ENCODE results near the gene RAD51B.

RAD51B gene

DNA sequence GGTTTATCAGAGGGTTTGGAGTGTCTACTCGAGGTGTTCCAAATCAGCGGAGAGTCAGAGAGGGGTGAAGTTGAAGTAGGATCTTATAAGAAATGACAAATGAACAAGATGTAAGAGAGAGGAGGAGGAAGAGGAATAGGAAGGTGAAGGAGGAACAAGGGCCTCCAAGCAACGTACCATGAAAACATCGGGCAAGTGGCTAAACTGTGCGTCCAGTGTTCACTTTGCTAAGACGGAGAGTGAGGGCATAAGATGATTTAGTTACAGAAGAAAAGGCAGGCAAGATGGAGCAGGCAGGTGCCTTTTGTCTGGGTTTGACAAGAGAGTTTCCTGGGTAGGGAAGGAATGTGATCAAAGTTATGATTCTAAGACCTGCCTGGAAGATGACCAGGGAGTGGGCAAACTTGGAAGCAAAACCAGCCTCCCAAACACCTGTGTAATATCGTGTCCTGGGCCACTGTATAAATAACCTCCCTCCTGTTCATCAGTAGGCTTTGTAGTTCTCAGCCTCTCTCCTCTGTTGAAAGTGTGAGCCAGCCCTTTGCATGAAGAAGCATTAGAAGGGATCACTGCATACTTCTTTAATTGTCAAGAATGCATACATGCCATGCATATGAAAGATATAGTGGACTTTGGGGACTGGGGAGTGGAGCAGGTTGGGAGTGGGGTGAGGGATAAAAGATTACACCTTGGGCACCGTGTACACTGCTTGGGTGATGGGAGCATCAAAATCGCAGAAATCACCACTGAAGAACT lies 861.9 kb downstream of the RAD51B start:
- Histone ChIP-seq H3K27ac (replicated peaks) (peak overlapping the region; percentile 81), H3K4me3 (replicated peaks; ENCODE audit: insufficient read depth, low read length) (no peak overlapping the region), H3K27me3 (ENCODE audit: insufficient read depth, poor library complexity, severe bottlenecking) (no peaks in the 10 kb centered on the region)
- DNase-seq (ENCODE audit: low read depth in 1 of 2, low spot score in 1 of 2), result no peak
- TF ChIP-seq, protein P1, sequence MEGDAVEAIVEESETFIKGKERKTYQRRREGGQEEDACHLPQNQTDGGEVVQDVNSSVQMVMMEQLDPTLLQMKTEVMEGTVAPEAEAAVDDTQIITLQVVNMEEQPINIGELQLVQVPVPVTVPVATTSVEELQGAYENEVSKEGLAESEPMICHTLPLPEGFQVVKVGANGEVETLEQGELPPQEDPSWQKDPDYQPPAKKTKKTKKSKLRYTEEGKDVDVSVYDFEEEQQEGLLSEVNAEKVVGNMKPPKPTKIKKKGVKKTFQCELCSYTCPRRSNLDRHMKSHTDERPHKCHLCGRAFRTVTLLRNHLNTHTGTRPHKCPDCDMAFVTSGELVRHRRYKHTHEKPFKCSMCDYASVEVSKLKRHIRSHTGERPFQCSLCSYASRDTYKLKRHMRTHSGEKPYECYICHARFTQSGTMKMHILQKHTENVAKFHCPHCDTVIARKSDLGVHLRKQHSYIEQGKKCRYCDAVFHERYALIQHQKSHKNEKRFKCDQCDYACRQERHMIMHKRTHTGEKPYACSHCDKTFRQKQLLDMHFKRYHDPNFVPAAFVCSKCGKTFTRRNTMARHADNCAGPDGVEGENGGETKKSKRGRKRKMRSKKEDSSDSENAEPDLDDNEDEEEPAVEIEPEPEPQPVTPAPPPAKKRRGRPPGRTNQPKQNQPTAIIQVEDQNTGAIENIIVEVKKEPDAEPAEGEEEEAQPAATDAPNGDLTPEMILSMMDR (IDR thresholded peaks at IDR 0.05; ENCODE audit: insufficient read depth, low read length), result no peak
- TF ChIP-seq GABPA (IDR thresholded peaks at IDR 0.05; ENCODE audit: low read depth), result no peak
- TF ChIP-seq POLR2AphosphoS5 (IDR thresholded peaks at IDR 0.05; ENCODE audit: low read depth), result no peak
- no peak for TF ChIP-seq SPI1 (IDR thresholded peaks at IDR 0.05; ENCODE audit: borderline replicate concordance, low read depth)
- TF ChIP-seq, protein P2, sequence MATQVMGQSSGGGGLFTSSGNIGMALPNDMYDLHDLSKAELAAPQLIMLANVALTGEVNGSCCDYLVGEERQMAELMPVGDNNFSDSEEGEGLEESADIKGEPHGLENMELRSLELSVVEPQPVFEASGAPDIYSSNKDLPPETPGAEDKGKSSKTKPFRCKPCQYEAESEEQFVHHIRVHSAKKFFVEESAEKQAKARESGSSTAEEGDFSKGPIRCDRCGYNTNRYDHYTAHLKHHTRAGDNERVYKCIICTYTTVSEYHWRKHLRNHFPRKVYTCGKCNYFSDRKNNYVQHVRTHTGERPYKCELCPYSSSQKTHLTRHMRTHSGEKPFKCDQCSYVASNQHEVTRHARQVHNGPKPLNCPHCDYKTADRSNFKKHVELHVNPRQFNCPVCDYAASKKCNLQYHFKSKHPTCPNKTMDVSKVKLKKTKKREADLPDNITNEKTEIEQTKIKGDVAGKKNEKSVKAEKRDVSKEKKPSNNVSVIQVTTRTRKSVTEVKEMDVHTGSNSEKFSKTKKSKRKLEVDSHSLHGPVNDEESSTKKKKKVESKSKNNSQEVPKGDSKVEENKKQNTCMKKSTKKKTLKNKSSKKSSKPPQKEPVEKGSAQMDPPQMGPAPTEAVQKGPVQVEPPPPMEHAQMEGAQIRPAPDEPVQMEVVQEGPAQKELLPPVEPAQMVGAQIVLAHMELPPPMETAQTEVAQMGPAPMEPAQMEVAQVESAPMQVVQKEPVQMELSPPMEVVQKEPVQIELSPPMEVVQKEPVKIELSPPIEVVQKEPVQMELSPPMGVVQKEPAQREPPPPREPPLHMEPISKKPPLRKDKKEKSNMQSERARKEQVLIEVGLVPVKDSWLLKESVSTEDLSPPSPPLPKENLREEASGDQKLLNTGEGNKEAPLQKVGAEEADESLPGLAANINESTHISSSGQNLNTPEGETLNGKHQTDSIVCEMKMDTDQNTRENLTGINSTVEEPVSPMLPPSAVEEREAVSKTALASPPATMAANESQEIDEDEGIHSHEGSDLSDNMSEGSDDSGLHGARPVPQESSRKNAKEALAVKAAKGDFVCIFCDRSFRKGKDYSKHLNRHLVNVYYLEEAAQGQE (IDR thresholded peaks at IDR 0.05; ENCODE audit: insufficient replicate concordance, low read depth), result no peak

DNA sequence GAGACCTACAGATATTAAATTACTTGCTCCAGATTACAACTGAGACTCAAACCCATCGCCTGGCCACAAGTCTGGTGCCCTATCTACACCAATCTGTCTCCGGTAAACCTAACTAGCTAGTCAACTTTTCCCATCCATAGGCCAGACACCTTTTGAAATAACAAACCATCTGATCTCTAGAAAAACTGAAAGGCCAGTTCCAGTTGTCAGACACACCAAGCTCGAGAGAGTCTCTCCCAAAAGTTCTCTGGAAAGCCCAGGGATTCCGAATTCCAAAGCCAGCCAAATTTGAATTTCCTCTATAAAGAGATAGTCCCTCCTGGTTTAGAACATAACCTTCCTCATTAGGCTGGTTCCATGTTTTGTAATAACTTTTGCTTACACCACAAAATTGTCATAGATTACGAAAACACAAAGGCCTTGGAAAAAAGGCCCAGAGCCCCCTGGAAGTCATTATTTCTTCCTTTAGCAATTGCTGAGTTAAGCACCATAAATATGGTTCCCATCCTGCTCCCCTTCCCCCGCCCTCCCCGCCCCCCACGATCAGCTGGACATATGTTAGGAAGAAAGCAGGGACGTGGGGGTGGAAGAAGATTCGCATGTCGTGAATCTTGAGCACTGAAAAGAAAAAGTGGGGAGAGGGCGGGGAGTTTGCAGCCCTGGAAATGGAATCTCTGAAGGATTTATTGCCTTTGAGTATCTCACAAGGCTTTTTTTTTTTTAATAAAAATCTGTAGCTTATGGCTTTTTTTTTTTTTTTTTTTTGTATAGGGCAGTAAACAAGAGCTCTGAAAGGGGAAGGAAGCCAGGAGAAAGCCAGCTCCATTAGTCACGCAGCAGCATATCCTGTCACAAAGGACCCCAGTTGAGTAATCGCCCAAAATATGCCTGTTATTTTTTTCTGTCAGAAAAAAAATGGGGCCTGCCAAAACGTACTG lies 862.9 kb downstream of the RAD51B start:
- DNase-seq (ENCODE audit: low read depth in 1 of 2, low spot score in 1 of 2), result peak; percentile 52 to 77
- TF ChIP-seq SPI1 (IDR thresholded peaks at IDR 0.05; ENCODE audit: borderline replicate concordance, low read depth), result no peak
- TF ChIP-seq, protein P1 (IDR thresholded peaks at IDR 0.05; ENCODE audit: insufficient read depth, low read length), result no peak
- TF ChIP-seq, protein P2 (IDR thresholded peaks at IDR 0.05; ENCODE audit: insufficient replicate concordance, low read depth), result no peak
- TF ChIP-seq GABPA (IDR thresholded peaks at IDR 0.05; ENCODE audit: low read depth), result no peak
- no peak for TF ChIP-seq POLR2AphosphoS5 (IDR thresholded peaks at IDR 0.05; ENCODE audit: low read depth)
- Histone ChIP-seq H3K27ac (replicated peaks) (peak overlapping the region; percentile 81), H3K4me3 (replicated peaks; ENCODE audit: insufficient read depth, low read length) (no peak overlapping the region), H3K27me3 (ENCODE audit: insufficient read depth, poor library complexity, severe bottlenecking) (no peaks in the 10 kb centered on the region)

DNA sequence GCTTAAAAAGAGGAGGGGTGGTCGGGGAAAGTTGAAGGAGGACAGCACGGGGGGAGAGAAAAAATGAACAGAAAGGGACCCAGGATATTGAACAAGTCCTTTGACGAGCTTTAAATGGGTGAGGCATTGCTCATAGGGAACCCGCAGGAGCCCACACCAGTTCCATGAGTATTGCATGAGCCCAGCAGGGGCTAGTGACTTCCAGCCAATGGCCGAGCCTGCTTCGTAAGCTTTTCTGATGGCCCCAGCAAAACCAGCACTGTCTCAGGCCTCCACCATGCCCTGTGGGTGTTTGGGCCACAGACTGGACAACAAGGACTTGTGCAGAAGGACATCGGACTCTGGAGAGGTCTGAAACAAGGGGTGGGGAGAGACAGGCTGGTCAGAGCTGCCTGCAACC lies 863.7 kb downstream of the RAD51B start:
- Histone ChIP-seq H3K27me3 (ENCODE audit: insufficient read depth, poor library complexity, severe bottlenecking) (no peaks in the 10 kb centered on the region), H3K4me3 (replicated peaks; ENCODE audit: insufficient read depth, low read length) (no peak overlapping the region), H3K27ac (replicated peaks) (peak overlapping the region; percentile 81)
- TF ChIP-seq, protein P2 (IDR thresholded peaks at IDR 0.05; ENCODE audit: insufficient replicate concordance, low read depth), result no peak
- TF ChIP-seq GABPA (IDR thresholded peaks at IDR 0.05; ENCODE audit: low read depth), result no peak
- no peak for DNase-seq (ENCODE audit: low read depth in 1 of 2, low spot score in 1 of 2)

Data from HL-60 (cell line).